ENCODE data around the gene NBPF11. TPM values are rescaled to one million over a fixed set of nuclear protein-coding genes. Genes with fewer than 3 reads are reported as not detected.
"Not testable (repeated sequence)": the region's sequence is repeated elsewhere in the genome, so short reads cannot be mapped to it uniquely, and the experiment has no call there.

The NBPF11 gene
- total RNA-seq, 4 donors from 2014 or later: 10.0 to 27.3 (median 18.7) TPM

- H3K27me3 ChIP-seq; H3K9me3 ChIP-seq; in situ Hi-C loops (cut with MboI; ENCODE audit: low pct_ligation_motif_present in 1 of 4, low pct_unique_long_range_greater_than_20kb in 1 of 4, low sequenced_read_pairs in 3 of 4); H3K27ac ChIP-seq; H3K36me3 ChIP-seq; H3K4me1 ChIP-seq; intact Hi-C loops (cut with DNase I; ENCODE audit: low total_unique reads); DNase-seq; H3K4me3 ChIP-seq: not testable (repeated sequence)
- TF ChIP-seq CTCF (IDR thresholded peaks at IDR 0.05): peak in 2 of 5 experiments; percentile 14 to 23
- 42% methylated on average over 5 of the region's 5 CpGs; no CpG with 5 or more reads in 1 of the 2 donors for WGBS, 2 donors (ENCODE audit: low coverage in 1 of 2)
Measured at GRCh38 chr1:148120395-148120794, 31.7 kb downstream of the NBPF11 start.

GRCh38 chr1:148095732-148096131 lies 56.3 kb downstream of the NBPF11 start:
- WGBS, 2 donors (ENCODE audit: low coverage in 1 of 2): 73% methylated on average over 2 of the region's 2 CpGs; no CpG with 5 or more reads in 1 of the 2 donors
- H3K4me1 ChIP-seq; H3K27ac ChIP-seq; H3K9me3 ChIP-seq; H3K4me3 ChIP-seq; intact Hi-C loops (cut with DNase I; ENCODE audit: low total_unique reads); H3K27me3 ChIP-seq; in situ Hi-C loops (cut with MboI; ENCODE audit: low pct_ligation_motif_present in 1 of 4, low pct_unique_long_range_greater_than_20kb in 1 of 4, low sequenced_read_pairs in 3 of 4); DNase-seq; H3K36me3 ChIP-seq: not testable (repeated sequence)

GRCh38 chr1:148086196-148086595 lies 65.9 kb downstream of the NBPF11 start:
- H3K27me3 ChIP-seq; H3K27ac ChIP-seq; H3K4me3 ChIP-seq; in situ Hi-C loops (cut with MboI; ENCODE audit: low pct_ligation_motif_present in 1 of 4, low pct_unique_long_range_greater_than_20kb in 1 of 4, low sequenced_read_pairs in 3 of 4); DNase-seq; intact Hi-C loops (cut with DNase I; ENCODE audit: low total_unique reads); H3K9me3 ChIP-seq; H3K36me3 ChIP-seq; H3K4me1 ChIP-seq: not testable (repeated sequence)
- no CpG with 5 or more reads among the region's 1 CpG for WGBS, 2 donors (ENCODE audit: low coverage in 1 of 2)

- intact Hi-C loops (cut with DNase I; ENCODE audit: low total_unique reads); in situ Hi-C loops (cut with MboI; ENCODE audit: low pct_ligation_motif_present in 1 of 4, low pct_unique_long_range_greater_than_20kb in 1 of 4, low sequenced_read_pairs in 3 of 4): not testable (repeated sequence)
- no CpG with 5 or more reads among the region's 1 CpG for WGBS, 2 donors (ENCODE audit: low coverage in 1 of 2)
Measured at GRCh38 chr1:148081205-148081604, 70.9 kb downstream of the NBPF11 start.

GRCh38 chr1:148078632-148079519 lies 73.2 kb downstream of the NBPF11 start:
- DNase-seq; H3K27ac ChIP-seq; H3K4me3 ChIP-seq; H3K36me3 ChIP-seq; intact Hi-C loops (cut with DNase I; ENCODE audit: low total_unique reads); in situ Hi-C loops (cut with MboI; ENCODE audit: low pct_ligation_motif_present in 1 of 4, low pct_unique_long_range_greater_than_20kb in 1 of 4, low sequenced_read_pairs in 3 of 4); H3K4me1 ChIP-seq; H3K27me3 ChIP-seq; H3K9me3 ChIP-seq: not testable (repeated sequence)
- no CpG with 5 or more reads among the region's 54 CpGs for WGBS, 2 donors (ENCODE audit: low coverage in 1 of 2)

More at GRCh38 chr1:148081205-148081604, 70.9 kb downstream of the NBPF11 start:
- H3K27me3 ChIP-seq, H3K36me3 ChIP-seq, H3K27ac ChIP-seq, H3K9me3 ChIP-seq, H3K4me3 ChIP-seq, H3K4me1 ChIP-seq, DNase-seq: not testable (repeated sequence)

GRCh38 chr1:148078090-148078489 lies 74.0 kb downstream of the NBPF11 start:
- H3K36me3 ChIP-seq; intact Hi-C loops (cut with DNase I; ENCODE audit: low total_unique reads); H3K27ac ChIP-seq; H3K4me1 ChIP-seq; H3K9me3 ChIP-seq; DNase-seq; H3K27me3 ChIP-seq; in situ Hi-C loops (cut with MboI; ENCODE audit: low pct_ligation_motif_present in 1 of 4, low pct_unique_long_range_greater_than_20kb in 1 of 4, low sequenced_read_pairs in 3 of 4); H3K4me3 ChIP-seq: not testable (repeated sequence)
- no CpG with 5 or more reads among the region's 13 CpGs for WGBS, 2 donors (ENCODE audit: low coverage in 1 of 2)

- H3K36me3 ChIP-seq; H3K9me3 ChIP-seq; H3K27me3 ChIP-seq; intact Hi-C loops (cut with DNase I; ENCODE audit: low total_unique reads); H3K4me3 ChIP-seq; H3K27ac ChIP-seq; H3K4me1 ChIP-seq; DNase-seq; in situ Hi-C loops (cut with MboI; ENCODE audit: low pct_ligation_motif_present in 1 of 4, low pct_unique_long_range_greater_than_20kb in 1 of 4, low sequenced_read_pairs in 3 of 4): not testable (repeated sequence)
- no CpG with 5 or more reads among the region's 3 CpGs for WGBS, 2 donors (ENCODE audit: low coverage in 1 of 2)
Measured at GRCh38 chr1:148077458-148077857, 74.6 kb downstream of the NBPF11 start.

- WGBS, 2 donors (ENCODE audit: low coverage in 1 of 2): no CpG with 5 or more reads among the region's 5 CpGs
- DNase-seq; H3K27ac ChIP-seq; H3K36me3 ChIP-seq; H3K4me1 ChIP-seq; H3K4me3 ChIP-seq; H3K9me3 ChIP-seq; in situ Hi-C loops (cut with MboI; ENCODE audit: low pct_ligation_motif_present in 1 of 4, low pct_unique_long_range_greater_than_20kb in 1 of 4, low sequenced_read_pairs in 3 of 4); H3K27me3 ChIP-seq; intact Hi-C loops (cut with DNase I; ENCODE audit: low total_unique reads): not testable (repeated sequence)
Measured at GRCh38 chr1:148073392-148073791, 78.7 kb downstream of the NBPF11 start.

GRCh38 chr1:148068606-148069005 lies 83.5 kb downstream of the NBPF11 start:
- DNase-seq; H3K36me3 ChIP-seq; H3K27me3 ChIP-seq; in situ Hi-C loops (cut with MboI; ENCODE audit: low pct_ligation_motif_present in 1 of 4, low pct_unique_long_range_greater_than_20kb in 1 of 4, low sequenced_read_pairs in 3 of 4); H3K4me1 ChIP-seq; intact Hi-C loops (cut with DNase I; ENCODE audit: low total_unique reads); H3K9me3 ChIP-seq; H3K4me3 ChIP-seq; H3K27ac ChIP-seq: not testable (repeated sequence)
- no CpG with 5 or more reads among the region's 1 CpG for WGBS, 2 donors (ENCODE audit: low coverage in 1 of 2)

GRCh38 chr1:148068201-148068600 lies 83.9 kb downstream of the NBPF11 start:
- H3K9me3 ChIP-seq; H3K4me3 ChIP-seq; DNase-seq; in situ Hi-C loops (cut with MboI; ENCODE audit: low pct_ligation_motif_present in 1 of 4, low pct_unique_long_range_greater_than_20kb in 1 of 4, low sequenced_read_pairs in 3 of 4); H3K36me3 ChIP-seq; H3K27me3 ChIP-seq; H3K4me1 ChIP-seq; intact Hi-C loops (cut with DNase I; ENCODE audit: low total_unique reads); H3K27ac ChIP-seq: not testable (repeated sequence)
- WGBS, 2 donors (ENCODE audit: low coverage in 1 of 2): no CpG with 5 or more reads among the region's 5 CpGs

Measured in transverse colon (tissue), 4 donors.